NCI-H2081 (cell line): ENCODE measurements around the gene ZNF839.
"Not testable (repeated sequence)": the region's sequence is repeated elsewhere in the genome, so short reads cannot be mapped to it uniquely, and the experiment has no call there.

Source experiments
- DNase-seq, 2 experiments: peaks; one replicate each; lab custom pipeline; 2025; lab: John Stamatoyannopoulos, UW

The ZNF839 gene

GRCh38 chr14:102314242-102315011 is 5.1 kb upstream of the ZNF839 start:
- DNase-seq = peak; percentile 74 to 83

GRCh38 chr14:102315121-102315520 is 4.4 kb upstream of the ZNF839 start:
- DNase-seq = no peak

DNA sequence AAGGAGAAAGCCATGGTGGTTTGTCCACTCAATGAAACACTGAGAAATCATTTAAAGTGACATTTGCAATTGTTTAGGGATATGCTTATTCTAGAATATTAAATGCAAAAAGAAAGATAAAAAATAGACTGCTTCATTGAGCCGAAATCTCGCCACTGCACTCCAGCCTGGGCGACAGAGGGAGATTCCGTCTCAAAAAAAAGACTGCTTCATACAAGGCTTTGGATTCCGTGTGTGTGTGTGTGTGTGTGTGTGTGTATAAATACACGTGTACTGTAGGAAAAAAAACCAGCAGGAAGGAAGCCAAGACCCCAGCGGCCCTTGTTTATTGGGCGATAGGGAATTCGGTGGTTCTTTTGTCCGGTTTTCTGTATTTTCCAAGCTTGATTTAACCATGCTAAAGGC is 3.2 kb upstream of the ZNF839 start:
- peak; percentile 38 to 63 for DNase-seq

GRCh38 chr14:102316743-102317563 is 2.6 kb upstream of the ZNF839 start:
- DNase-seq = peak; percentile 82 to 91

GRCh38 chr14:102317564-102318248 is 1.8 kb upstream of the ZNF839 start:
- peak; percentile 55 to 78 for DNase-seq

DNA sequence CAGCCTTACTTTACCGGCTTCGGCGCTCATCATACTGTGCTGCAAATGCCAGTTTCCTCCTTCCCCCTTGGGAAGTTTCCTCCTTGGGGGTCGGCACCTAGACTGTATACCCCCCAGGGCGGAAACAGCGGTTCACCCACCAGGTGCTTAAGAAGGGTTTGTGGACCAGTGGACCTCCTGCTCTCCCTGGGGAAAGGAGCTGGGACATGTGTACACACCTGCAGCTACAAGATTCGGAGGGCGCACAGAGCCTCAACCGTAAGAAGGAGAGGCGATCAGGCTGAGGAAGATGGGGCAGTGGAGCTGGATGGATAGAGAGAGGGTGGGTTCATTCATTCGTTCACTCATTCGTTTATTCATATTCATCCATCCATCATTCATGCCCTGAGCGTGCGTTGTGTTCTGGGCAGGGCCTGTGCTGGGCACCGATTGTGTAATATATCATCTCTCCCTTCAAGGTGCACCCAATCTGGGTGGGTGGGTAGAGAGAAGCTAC is 717 bp upstream of the ZNF839 start:
- DNase-seq = no peak

- peak; percentile 12 to 42 for DNase-seq
Observed at GRCh38 chr14:102320033-102320660, 601 bp downstream of the ZNF839 start.

- DNase-seq = no peak
Observed at GRCh38 chr14:102320671-102321455, 1.3 kb downstream of the ZNF839 start.

DNA sequence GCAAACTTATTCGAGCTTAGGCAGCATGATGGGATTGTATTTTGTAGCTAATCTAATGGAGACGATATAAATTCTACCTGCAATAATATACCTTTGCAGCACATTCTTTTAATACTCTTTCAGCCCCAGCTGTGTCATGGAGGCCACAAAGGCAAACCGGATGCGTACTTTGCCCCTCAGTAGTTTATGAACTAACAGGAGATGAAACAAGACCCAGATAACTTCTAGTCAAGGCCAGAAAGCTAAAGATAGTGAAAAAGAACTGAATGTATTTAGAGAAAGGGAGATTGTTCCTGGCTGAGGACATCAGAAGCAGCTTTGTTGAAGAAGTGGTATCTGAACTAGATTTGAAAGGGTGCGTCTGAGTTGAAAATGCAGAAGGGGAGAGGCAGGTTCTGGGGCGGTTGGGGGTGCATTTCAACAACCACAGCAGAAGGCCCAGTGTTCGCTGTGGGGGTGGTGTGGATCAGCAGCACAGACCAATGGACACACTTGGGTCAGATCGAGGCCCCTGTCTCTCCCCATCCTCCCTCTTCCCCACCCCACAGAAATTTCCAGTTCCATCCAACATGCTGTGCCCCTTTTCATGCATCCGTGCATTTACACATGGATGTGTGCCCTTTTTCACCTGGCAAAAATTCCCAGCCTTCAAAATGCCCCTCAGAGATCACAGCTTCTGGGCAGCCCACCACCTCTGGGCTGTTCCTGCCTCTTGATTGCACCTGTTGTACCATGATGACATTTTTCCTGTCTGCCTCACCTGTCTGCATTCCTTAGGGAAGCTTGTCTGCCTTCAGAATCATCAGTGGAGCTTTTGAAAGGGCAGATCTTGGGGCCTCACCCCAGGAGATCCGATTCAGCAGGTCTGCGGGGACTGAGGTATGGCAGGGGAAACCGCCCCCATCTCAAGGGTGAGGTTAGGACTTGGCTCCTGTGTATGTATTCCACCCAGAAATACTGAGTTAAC is 2.2 kb downstream of the ZNF839 start:
- DNase-seq = no peak

GRCh38 chr14:102323102-102323501 is 3.6 kb downstream of the ZNF839 start:
- peak; percentile 37 to 71 for DNase-seq

GRCh38 chr14:102325791-102326345 is 6.3 kb downstream of the ZNF839 start:
- no peak for DNase-seq

DNA sequence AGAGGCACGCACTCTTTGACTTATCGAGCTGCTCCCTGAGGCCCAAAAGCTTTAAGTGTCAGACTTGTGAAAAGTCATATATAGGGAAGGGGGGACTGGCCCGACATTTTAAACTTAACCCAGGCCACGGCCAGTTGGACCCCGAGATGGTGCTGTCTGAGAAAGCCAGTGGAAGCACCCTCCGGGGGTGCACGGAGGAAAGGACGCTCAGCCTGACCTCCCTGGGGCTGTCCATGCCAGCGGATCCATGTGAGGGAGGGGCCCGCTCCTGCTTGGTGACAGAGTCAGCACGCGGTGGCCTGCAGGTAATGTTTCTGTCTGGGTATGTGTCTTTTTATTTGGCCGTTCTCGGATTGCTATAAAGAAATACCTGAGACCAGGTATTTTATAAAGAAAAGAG is 7.0 kb downstream of the ZNF839 start:
- no peak for DNase-seq

DNA sequence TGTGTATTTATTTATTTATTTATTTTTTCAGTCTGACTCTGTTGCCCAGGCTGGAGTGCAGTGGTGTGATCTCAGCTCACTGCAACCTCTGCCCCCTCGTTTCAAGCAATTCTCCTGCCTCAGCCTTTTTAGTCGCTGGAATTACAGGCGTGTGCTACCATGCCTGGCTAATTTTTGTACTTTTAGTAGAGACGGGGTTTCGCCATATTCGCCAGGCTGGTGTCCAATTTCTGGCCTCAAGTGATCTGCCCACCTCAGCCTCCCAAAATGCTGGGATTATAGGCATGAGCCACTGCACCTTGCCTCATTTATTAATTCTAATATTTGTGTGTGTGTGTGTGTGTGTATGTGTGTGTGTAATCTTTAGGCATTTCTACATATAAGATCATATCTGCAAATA is 9.8 kb downstream of the ZNF839 start:
- not testable (repeated sequence) for DNase-seq

DNA sequence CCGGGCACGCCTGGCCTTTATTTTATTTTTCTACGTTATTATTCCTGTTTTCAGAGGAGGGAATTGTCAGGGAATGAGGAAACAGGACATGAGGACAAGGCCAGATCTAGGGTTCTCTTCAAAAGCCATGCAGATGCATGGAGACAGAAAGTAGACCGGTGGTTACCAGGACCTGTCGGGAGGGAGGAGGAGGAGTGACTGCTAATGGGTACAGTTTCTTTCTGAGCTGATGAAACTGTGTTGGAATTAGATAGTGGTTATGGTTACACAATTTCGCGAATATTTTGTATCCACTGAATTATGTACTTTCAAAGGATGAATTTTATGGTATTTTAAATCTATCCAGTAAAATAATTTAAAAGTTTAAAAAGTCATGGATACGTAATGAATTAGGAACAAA is 11.3 kb downstream of the ZNF839 start:
- no peak for DNase-seq

- DNase-seq = no peak
Observed at GRCh38 chr14:102333390-102333789, 13.8 kb downstream of the ZNF839 start.

DNA sequence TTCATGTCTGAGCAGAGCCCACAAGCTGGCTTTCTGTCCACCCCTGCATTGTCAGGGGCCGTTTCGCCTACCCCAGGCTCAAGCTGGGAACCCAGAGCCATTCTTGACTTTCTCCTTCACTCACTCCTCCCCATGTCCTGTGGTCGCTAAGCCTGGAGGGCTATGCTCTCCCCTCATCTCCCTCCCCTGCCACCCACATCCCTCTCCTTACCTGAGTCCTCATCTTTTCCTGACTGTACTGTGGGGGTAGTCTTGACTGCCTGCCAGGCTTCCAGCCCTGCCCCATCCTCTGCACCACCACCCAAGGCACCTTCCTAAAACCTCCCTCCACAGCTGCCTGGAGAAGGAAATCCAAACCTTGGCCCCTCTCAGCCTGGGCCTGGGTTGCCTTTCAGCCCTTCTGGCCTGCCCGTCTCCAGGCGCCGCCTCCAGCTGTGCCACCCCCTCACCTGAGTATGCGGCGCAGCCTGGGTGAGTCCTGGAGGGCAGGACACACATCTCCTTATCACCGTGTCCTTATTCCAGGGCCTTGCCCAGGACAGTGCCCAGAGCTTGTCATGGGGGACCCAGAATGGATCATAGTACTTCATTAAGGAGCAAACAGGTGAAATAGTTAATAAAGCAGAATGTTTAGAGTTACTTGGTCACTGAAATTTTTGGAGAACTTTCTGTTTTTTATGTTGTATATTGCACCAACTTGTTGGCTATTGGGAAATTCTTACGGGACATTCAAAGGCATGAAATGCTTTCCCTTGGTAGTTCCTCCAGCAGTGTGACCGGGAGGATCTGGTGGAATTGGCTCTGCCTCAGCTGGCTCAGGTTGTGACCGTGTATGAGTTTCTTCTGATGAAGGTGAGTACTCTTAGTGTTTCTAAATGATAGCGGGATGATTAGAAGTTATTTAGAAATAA is 14.5 kb downstream of the ZNF839 start:
- no peak for DNase-seq

GRCh38 chr14:102335163-102335562 is 15.6 kb downstream of the ZNF839 start:
- DNase-seq = no peak

DNA sequence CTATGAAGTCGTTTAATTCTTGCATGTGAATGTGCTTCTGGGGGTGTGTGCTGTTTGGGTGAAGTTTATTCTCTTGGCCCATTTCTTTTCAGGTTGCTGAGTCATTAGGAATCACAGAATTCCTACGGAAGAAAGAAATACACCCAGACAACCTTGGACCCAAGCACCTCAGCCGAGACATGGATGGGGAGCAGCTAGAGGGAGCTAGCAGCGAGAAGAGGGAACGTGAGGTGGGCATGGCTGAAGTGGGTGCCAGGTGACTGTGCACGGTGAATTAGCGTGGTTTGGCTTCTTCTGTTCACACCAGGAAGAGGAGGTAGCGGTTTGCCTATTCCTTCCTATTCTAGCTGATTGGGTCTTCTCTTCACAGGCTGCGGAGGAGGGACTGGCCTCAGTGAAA is 19.2 kb downstream of the ZNF839 start:
- DNase-seq = no peak

DNA sequence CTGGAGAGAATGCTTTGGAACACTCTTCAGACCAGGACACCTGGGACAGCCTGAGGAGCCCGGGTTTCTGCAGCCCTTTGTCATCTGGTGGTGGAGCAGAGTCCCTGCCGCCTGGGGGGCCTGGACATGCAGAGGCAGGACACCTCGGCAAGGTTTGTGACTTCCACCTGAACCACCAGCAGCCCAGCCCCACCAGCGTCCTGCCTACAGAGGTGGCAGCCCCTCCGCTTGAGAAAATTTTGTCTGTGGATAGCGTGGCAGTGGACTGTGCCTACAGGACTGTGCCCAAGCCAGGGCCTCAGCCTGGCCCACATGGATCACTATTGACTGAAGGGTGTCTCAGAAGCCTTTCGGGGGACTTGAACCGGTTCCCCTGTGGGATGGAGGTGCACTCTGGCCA is 22.0 kb downstream of the ZNF839 start:
- DNase-seq = no peak
